Measurements from ENCODE around the gene SMOC1.

Gene SMOC1, protein sequence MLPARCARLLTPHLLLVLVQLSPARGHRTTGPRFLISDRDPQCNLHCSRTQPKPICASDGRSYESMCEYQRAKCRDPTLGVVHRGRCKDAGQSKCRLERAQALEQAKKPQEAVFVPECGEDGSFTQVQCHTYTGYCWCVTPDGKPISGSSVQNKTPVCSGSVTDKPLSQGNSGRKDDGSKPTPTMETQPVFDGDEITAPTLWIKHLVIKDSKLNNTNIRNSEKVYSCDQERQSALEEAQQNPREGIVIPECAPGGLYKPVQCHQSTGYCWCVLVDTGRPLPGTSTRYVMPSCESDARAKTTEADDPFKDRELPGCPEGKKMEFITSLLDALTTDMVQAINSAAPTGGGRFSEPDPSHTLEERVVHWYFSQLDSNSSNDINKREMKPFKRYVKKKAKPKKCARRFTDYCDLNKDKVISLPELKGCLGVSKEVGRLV

DNA sequence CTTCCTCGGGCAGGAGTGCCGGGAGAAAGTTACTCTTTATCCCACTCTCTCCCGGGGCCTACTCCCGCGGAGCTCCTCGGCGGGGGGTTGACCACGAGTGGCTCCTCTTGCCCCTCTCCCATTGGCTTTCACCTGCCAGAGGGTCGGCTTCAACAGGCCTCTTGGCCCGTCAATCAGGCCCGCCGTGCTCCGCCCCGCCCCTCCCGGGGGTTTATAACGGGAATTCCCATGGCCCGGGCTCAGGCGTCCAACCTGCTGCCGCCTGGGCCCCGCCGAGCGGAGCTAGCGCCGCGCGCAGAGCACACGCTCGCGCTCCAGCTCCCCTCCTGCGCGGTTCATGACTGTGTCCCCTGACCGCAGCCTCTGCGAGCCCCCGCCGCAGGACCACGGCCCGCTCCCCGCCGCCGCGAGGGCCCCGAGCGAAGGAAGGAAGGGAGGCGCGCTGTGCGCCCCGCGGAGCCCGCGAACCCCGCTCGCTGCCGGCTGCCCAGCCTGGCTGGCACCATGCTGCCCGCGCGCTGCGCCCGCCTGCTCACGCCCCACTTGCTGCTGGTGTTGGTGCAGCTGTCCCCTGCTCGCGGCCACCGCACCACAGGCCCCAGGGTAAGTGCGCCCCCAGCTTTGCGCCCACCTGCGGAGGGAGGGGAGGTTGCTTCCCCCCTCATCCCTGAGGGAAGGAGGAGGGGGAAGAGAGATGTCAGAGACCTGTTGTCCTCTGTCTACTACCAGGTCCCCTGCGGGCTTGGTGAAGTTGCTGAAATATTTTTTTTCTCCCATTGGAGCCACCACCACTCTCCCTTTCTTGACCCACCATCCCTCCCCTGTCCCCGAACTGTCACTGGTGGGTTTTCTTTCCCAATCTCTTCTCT lies at the start of gene SMOC1:
TSS of gene SMOC1 (plus strand) at position 242 of the 869 bp plus-strand sequence. CDS start at position 505, 263 bp downstream.
- DNase-seq (ENCODE audit: low read depth in 2 of 2): no peak

DNA sequence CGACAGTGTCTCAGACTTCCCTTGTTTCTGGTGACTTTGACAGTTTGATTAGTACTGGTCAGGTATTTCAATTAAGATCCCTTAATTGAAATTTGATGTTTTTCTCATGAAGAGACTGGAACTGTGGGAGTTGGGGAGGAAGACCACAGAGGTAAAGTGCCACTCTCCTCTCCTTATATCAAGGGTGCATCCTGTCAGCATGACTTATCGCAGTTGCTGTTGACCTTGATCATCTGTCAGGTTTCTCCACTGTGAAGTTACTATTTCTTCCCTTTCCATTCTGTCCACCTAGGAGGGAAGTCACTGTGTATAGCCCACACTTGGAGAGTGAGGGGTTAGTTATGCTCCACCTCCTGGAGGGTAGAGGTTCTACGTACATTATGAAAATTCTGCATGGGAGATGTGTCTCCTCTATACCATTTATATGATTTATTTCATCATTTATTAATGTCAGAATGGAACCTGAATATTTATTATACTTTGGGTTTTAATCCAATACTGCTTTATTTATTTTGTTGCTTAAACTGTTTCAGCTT lies 40.3 kb upstream of the SMOC1 start:
- no peak for DNase-seq (ENCODE audit: low read depth in 2 of 2)

DNA sequence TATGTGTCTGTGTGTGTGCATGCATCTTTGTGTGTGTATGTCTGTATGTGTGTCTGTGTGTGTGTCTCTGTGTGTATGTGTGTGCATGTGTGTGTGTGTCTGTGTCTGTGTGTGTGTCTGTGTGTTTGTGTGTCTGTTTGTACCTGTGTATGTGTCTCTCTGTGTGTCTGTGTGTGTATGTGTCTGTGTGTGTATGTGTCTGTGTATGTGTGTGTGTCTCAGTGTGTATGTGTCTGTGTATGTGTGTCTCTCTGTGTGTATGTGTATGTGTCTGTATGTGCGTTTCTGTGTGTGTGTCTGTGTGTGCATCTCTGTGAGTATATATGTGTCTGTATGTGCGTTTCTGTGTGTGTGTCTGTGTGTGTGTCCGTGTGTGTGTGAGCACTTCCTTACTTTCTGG lies 39.6 kb upstream of the SMOC1 start:
- DNase-seq (ENCODE audit: low read depth in 2 of 2): no peak

DNA sequence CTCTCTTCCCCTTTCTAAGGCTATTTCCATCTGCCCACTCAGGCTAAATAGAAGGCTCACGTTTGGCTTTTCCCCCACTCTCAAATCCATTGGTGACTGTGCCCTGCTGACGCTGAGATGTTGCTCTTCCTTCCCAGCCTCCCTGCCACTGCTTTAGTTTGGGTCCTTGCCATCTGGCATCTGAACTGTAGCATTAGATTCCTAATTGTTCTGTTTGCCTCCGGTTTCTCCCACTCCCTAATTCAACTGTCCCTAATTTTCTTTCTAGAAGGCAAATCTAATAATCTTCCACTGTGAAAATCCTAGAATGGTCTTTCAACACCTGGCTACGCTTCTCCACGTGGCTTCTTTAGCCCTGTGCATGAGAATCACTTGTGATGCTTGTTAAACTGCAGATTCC lies 37.6 kb upstream of the SMOC1 start:
- DNase-seq (ENCODE audit: low read depth in 2 of 2): no peak

DNA sequence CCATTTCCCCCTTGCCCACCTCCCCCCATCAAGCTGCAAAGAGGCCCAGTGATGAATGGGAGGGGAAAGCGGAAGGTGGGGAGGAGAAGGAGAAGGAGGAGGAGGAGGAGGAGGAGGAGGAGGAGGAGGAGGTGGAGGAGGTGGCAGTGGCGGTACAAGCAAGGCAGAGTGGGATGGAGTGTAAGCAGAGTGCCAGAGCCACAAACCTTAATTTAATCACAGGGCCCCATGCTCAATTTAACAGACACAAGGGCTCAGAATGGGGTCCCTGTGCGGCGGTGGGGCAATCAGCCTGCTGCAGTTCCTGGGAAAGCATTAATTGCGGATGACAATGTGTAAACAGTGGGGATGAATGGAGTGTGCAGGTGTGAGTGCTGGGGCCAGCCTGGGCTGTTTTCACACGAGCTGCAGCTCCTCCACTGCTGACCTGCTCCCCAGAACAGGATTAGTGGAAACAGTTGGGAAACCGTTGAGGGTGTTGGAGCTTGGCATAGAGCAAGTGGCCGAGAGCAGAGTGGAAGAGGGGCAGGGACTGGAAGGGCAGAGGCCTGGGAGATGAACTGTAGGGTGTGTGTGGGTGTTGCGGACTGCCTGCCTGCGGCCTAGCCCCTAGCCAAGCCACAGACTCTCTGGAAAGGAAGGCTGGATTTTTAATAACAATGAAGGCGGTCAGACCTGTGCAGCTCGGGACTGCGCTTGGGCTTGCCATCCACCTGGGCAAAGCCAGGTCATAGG lies 36.4 kb upstream of the SMOC1 start:
- no peak for DNase-seq (ENCODE audit: low read depth in 2 of 2)

DNA sequence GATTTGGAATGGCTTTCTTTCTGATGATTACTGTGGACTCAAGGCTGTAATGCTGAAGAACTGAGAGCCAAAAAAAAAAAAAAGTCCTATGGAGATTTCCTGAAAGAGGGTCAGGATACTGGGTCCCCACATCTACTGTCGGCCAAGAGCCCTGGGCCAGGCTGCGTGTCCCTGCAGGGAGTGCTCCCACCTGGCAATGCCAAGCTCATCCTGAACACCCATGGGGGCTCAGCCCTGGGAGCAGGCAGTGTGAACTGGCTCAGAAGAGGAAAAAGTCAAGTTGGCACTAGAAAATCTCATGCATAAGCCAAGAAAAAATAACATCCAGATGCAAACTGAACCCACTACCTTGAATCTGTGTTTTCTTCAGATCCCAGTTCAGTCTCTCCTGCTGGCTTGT lies 35.0 kb upstream of the SMOC1 start:
- no peak for DNase-seq (ENCODE audit: low read depth in 2 of 2)

DNA sequence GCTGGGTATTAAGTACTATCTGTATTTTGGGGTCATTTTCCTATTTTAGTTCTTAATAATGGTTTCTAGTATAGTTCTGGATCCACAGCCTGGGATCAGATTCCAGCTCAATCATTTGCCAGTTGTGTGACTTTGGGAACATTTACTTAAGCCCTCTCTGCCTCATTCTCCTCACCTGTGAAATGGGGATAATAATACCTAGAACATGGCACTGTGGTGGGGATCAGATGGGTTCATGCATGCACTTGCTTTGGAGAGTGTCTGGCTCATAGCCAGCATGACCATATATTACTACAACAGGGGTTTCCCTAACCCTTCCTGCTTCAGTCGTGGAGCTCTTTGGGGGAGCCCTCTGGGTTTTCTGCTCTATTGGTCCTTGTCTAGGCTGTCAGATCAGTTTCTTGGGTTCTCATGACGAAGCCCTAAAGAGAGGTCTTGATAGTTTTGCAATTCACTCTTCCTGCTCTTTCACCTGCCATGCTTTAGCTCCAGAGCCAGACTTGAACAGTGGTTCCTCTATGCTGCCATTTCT lies 34.1 kb upstream of the SMOC1 start:
- no peak for DNase-seq (ENCODE audit: low read depth in 2 of 2)

DNA sequence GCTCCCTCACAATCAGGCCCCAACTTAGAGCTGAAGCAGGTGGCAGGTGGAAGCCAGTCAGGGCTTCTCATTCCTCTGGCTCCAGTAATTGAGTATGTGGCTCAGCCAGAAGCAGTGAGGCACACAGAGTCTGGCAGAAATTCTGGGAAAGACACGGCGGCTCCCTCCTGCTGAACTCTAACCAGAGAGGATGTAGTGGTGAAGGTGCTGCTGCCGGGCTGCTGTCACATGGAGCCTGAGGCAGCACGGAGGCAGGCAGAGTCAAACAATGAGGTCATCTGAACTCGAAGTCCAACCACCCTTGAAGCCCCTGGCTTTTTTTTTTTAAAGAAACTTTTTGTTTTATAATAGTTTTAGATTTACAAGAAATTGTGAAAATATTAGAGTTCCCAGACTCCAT lies 33.4 kb upstream of the SMOC1 start:
- no peak for DNase-seq (ENCODE audit: low read depth in 2 of 2)

DNA sequence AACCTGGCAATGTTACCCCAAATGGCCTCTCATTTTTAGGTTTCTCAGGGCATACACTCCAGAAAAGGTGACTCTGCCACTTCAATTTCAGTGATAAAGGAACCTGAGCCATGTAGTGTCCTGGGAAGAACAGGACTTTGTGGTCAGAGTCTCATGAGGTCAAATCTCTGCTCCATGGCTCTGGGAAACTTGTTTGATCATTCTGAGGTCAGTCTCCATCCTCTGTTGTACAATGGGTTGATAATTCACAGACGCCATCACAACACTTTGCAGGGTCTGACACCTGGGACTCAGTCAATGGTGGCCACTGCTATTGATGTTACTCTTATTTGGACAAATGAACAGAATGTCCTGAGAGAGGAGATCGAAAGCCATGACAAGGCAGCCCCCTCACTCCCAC lies 31.1 kb upstream of the SMOC1 start:
- DNase-seq (ENCODE audit: low read depth in 2 of 2): no peak

DNA sequence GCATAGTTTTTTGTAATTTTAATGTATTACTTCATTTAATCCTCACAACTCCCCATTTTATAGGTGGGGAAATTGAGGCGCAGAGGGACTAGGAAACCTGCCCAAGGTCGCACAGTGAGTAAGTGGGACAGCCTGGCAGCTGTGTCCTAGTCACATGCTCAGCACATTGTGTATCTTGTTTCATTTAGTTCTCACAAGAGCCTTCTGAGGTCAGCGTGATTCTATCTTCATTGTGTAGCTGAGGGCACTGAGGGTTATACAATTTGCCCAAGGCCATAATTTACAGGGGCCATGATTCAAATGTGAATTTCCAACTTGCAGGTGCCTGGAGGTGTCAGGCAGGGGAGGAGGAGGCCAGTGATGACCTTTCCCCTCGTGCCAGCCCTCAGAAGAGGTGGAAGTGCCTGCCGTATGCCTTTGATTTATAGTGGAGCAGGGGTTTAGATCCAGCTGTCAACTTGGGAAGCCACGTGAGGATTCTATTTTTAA lies 30.3 kb upstream of the SMOC1 start:
- DNase-seq (ENCODE audit: low read depth in 2 of 2): no peak

DNA sequence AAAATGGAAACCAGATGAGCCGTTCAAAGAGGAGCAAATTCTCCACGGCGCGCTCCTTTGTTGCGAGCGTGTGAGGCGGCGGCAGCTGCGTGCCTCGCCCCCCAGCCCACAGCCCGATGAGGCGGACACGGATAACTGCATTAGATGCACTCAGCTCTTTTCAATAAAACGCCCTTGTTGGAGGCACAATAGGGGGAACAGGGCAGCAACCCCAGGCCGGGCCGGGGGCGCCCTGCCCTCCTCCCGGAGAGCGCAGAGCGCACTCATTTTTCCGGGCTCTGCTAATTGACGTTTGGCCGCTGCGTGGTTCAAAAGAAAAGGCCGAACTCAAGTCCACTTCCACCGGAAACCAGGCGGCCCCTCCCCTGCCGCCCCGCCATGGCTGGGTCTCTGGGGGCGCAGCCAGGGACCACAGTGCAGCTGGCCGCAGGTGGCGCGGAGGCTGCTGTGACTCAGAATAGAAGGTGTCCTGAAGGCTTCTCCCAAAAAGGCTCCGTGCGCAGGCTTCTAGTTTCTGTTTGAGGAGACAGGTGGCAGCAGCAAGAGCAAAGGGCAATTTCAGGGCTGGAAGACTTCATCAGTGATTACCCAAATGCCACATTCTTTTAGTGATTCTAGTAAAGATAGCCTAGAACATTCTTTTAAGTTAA lies 29.0 kb upstream of the SMOC1 start:
- DNase-seq (ENCODE audit: low read depth in 2 of 2): no peak

DNA sequence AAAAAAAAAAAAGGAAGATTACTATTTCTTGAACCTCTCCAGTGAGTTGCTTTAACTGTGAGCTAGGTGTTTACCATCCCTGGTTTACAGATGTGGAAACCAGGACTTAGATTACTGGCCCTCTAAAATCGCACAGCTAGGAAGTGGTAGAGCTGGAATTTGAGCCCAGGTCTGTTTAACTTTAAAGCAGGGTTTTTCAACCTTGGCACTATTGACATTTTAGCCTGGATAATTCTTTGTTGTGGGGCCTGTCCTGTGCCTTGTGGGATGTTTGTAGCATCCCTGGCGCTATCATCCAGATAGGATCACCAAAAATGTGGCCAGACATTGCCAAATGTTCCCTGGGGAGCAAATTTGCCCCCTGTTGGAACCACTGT lies 28.5 kb upstream of the SMOC1 start:
- no peak for DNase-seq (ENCODE audit: low read depth in 2 of 2)

DNA sequence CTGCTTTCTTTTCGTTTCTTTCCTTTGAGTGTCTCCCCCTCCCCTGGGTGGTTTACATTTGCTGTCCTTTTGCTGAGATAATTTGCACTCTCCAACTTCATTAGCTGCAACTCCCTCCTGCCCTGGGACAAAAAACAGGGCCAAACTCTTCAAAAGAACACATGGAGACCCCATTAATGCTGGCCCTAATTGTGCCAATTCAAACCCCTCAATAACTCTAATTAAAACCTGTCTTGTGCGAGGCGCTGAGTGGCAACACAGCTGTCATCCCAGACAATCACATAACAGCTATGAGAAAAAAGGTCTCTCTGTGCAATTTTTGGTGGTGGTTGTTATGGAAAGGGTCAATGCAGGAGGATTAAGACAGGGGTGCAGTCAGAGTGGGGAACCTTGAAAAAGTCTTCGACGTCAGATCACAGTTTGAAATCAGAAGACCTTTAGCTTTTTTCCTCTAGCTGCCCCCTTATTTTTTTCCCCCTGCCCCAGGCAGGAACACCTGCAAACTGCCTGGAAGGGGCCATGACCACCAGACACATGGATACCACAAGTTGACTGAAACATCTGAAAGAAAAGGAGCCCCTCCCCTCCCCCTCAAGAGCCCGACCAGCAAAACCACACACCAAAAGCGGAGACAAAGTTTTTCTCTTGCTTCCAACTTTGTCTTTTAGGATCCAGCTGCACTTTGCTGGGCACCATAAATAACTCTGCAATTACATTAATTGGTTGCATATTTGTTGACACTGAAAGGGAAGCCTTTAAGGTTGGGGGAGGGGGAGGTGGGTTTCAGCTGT lies 26.5 kb upstream of the SMOC1 start:
- no peak for DNase-seq (ENCODE audit: low read depth in 2 of 2)

DNA sequence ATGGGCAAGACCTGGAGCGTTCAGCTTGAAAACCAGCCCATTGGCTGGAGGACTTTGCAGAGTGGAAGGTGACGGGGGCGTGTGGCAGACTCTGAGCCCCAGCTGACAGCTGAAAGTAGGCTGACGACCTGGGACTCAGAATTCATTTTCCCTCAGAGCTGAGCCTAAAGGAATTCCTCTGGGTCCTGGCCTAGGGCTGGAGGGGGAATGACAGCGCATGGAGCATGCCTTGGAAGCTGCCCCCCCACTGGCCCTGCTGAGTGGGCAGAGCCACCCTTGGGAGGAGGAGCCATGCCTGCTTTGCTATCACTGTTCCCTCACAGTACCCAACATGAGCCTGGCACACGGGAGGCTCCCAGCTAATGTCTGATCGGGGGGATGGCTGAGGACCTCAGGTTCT lies 25.4 kb upstream of the SMOC1 start:
- no peak for DNase-seq (ENCODE audit: low read depth in 2 of 2)

DNA sequence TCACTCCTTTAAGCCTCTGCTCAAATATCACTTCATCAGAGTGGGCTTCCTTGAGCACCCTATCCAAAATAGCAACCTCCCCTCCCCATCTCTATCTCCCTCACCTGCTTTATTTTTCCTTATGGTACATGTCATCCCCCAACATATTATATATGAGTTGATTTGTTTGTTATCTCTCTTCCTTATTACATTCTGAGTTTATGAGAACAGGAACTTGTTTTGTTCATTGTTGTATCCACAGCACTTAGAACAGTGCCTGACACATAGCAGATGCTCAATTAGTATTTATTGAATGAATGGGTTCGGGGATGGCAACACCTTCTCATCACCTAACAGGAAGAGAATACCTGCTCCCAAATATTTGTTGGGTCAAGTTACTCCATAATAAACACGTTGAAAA lies 24.6 kb upstream of the SMOC1 start:
- no peak for DNase-seq (ENCODE audit: low read depth in 2 of 2)

DNA sequence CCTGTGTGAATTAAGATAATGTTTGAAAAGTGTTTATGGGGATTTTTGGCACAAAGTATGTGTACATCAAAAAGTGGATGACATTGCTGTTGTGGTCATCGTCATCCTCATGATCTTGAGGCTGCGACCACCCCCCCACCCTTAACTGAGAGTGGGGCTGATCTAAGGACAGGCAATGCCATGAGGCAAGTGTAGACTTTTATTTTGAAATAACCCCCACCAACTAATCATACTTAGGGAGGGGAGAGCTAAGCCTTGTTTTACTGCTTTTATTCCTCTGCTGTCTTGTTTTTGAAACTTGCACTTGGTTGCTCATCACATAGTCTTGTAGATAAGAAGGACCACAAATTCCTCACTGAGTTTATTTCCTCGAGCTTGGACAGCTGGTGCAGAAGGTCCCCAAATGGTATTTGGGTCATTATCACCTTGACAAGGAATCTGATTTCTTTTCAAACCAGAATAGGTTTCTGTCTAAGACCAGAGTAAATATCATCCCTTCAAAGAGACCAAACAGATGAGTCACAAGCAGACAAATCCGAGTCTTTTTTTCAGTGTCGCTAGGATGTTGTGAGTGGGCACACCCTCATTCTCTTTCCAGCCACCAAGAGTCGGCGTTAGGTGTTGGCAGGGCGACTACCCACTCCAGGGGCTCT lies 23.9 kb upstream of the SMOC1 start:
- DNase-seq (ENCODE audit: low read depth in 2 of 2): no peak

DNA sequence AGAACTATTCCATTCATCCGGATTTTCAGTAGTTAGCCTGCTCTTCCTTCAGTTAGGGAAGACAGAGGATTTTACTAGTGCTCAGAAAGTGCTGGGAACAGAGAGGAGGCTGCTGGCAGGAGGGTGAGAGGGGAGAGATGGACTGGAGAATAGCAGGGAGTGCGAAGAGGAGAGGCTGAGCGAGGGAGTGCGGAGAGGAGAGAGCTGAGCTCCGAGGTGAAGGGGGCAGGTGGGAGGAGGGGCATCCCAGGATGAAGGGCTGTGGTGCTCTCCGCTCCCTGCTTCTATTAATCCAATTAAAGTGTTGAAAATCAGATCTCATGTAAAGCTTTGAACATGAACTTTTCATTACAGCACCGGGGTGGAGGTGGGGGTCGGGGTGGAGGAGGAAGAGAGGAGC lies 20.4 kb upstream of the SMOC1 start:
- DNase-seq (ENCODE audit: low read depth in 2 of 2): no peak

DNA sequence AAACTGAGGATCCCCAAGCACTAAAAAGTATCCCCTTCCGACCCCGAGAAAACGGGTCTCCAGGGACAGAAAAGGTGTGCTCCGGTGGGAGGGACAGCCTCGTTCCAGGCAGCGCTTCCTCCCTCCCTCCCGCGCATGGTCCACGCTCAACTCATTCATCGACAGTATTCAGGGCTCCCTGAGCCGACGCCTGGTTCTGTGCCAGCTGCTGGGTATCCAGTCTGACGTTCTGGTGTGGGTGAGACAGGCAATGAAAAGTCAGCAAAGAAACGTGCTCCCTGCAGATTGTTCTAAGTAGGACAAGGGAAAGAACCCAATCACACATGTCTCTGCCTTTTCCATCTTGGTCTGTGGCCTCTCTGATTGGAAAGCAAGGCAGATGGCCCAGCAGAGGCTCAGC lies 19.6 kb upstream of the SMOC1 start:
- DNase-seq (ENCODE audit: low read depth in 2 of 2): no peak

DNA sequence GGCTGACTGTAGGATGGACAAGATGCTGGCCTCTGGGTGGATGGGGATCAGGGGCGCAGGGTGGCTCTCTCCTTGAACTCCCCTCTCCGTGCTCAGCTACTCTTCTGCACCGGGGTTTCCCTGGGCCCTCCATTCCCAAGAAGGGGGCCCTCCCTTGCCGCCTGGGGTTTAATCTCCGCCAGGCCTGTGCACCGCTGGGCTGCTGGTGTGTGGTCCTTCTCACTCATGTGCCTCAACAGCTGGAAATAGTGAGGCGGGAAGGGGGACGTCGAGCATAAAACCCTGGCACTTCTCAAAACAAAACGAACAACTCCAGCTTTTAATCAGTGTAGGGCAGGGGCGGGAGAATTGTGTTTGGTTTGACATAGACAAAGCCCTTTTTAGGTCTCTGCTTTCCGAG lies 19.0 kb upstream of the SMOC1 start:
- DNase-seq (ENCODE audit: low read depth in 2 of 2): no peak

Data from stimulated activated CD8-positive, alpha-beta memory T cell treated with anti-CD3 and anti-CD28 coated beads, Interleukin-7, amount 100 ng/mL, for 4 hours (primary cell).